SH-SY5Y (cell line): Measurements from ENCODE around the gene LSM10.

Source experiments
- GATA2 ChIP-seq: IDR thresholded peaks from 2 replicates; pipeline ENCODE4 v1.6.1; 2011; ENCODE audit warnings: mild to moderate bottlenecking, low read depth, low read length
- GATA3 ChIP-seq: IDR thresholded peaks from 2 replicates; pipeline ENCODE4 v1.6.1; 2011; ENCODE audit warnings: low read depth, mild to moderate bottlenecking, low read length, moderate library complexity

GRCh38 chr1:36355811-36356210, 41.9 kb downstream of the LSM10 start:
- TF ChIP-seq GATA3, result no peak
- TF ChIP-seq GATA2, result no peak
